Activated CD4-positive, CD25-positive, alpha-beta regulatory T cell (primary cell): ENCODE data around the gene TNK1.

Experiments used
- DNase-seq, 4 experiments: peaks; one replicate each; lab custom pipeline; 2025; lab: John Stamatoyannopoulos, UW

The TNK1 gene

GRCh38 chr17:7391307-7391706 is 10.4 kb downstream of the TNK1 start:
- DNase-seq: no peak

DNA sequence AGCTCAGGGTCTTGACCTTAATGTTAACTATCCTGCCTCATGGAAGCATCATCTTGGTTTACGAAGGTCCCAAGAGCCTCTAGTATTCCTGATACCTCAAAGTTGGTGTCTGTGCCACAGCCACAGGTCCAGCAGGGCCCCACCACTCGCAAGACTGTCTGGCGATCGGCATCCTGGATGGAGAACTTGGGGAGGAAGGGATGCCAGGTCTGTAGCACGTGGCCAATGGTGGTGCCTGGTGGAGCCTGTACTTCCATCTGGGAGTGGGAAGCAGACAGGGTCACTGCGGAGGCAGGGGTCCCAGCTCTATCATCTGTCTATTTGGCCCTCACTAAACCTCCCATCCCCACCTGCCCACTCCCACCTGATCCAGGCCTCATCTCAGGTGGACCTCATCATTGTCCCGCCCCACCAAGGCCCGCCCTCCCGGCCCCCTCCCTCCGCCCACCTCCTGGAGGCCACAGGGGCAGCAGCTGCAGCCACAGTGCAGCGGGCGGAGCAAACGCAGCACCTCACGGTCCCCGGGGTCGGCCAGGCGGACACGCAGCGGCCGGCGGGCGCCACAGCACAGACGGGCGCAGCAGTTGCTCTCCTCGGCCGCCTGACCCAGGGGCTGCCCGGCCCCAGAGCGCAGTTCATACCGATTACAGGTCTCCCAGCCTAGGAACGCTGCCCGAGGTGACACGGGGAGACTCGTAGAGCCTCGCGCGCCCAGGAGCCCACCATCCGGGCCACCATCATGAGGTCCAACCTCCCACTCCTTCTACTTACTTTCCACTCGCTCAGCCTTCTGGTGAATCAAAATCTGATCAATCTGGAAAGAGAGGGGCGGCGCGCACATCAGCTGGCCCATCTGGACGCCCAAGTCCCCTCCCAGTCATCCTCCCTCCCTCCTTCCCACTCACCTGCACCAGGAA is 12.1 kb downstream of the TNK1 start:
- no peak for DNase-seq

GRCh38 chr17:7393613-7394451 is 12.9 kb downstream of the TNK1 start:
- peak in 2 of 4 experiments; percentile 46 to 52 for DNase-seq

- peak; percentile 66 to 74 (median 70) for DNase-seq
These were observed 13.7 kb downstream of the TNK1 start, which contains the start of gene PLSCR3 for GRCh38 chr17:7394452-7395191. Gene PLSCR3 (minus strand): TSS chr17:7394525. CDS start chr17:7394110, 415 bp downstream.

DNA sequence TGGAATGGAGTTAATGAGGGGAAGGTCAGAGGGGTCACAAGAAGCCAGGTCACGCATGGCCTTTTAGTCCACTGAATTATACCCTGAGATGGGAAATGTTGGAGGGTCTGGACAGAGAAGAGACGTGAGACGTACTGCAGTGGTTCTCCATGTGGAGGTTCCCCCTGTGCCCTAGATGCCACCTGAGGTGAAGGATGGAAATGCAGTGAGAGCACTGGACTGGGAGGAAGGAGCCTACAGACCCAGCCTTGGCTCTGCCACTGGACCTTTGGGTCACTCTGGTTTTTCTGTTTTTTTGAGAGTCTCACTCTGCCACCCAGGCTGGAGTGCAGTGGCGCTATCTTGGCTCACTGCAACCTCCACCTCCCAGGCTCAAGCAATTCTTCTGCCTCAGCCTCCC is 15.3 kb downstream of the TNK1 start:
- no peak for DNase-seq

GRCh38 chr17:7398612-7399011 is 17.7 kb downstream of the TNK1 start:
- no peak for DNase-seq

- no peak for DNase-seq
These were observed 22.3 kb downstream of the TNK1 start for GRCh38 chr17:7403043-7403726.

DNA sequence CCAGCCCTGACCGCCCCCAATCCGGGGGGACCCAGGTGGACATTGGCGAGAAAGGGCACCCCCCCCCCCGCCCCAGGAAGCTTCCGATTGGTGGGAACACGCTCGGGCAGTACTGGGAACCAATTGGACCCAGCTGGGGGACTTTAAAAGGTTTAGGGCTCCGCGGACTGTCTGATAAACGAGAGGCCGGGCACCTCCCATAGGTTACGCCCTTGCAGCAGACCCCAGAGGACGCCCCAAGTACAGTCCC is 22.8 kb downstream of the TNK1 start:
- DNase-seq: no peak

GRCh38 chr17:7403977-7404736 is 23.3 kb downstream of the TNK1 start, which contains the start of gene TMEM256:
Gene TMEM256 (minus strand): TSS chr17:7404097. CDS start chr17:7404084, 13 bp downstream.
- DNase-seq: peak; percentile 87 to 92 (median 88)

- DNase-seq: peak; percentile 65 to 70 (median 68)
These were observed 24.0 kb downstream of the TNK1 start for GRCh38 chr17:7404737-7405349.

DNA sequence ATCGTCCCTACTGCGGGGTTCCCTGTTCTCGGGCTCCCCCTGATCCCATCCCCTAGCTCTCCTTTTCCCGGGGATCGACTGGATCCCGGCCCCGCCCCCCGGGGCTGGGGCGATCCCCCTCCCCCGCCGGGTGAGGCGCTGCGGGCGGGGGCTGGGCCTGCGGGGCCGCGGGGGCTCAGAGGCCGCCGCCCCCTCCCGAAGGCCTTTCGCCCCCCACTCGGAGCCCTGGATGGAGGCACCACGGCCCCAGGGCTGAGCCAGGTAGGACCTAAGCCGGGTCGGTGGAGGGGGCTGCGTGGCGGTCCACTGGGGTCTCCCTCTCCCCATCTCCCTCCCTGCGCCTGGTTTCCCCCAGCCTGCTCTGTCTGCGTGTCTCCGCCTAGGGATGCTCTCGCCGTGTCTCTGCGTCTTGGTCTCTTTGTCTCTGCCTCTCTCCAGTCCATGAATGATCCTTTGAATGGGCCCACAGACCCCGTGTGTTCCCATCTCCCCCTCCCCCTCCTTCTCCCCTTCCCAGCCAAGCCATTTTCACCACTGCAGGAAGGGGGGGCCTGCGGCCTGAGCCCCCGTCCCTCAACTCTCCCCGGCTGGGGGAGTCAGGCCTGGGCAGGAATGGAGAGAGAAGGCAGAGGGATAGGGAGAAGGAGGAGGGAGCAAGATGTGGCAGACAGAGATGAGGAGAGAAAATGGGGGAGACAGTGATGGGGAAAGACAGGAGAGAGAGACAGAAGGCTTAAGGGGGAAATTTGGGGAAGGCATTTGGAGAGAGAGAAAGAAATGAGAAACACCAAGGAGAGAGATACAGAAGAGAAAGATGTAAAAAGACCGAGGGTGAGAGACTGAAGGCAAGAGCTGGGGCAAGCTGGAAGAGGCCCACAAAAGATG is 24.7 kb downstream of the TNK1 start:
- DNase-seq: no peak

DNA sequence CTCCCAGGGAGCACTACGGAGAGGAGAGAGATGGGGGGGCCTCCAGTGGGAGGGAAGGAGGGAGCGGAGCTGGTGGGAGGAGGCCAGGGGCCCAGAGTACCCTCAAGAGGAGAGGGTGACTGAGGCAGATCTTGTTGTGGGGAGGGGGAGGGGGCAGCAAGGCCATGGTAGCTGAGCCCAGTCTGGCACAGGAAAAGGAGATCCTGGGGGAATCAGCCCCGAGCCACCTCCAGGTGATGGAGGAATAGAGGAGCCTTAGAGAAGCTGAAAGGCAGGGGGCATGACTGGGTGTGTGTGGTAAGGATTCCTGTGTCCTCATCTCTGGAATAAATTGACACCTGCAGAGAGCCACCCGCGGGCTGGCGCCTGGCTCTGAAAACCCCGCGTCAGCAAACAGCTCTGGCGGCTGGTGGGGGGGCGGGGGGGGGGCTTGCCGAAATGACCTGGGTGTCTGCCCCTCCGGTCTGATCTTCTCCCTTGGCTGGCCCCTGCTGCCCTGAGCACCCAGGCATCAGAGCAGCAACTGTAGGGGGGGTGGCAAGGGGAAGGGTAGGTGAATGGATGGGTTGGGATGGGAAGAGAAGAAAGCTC is 25.4 kb downstream of the TNK1 start:
- no peak for DNase-seq

DNA sequence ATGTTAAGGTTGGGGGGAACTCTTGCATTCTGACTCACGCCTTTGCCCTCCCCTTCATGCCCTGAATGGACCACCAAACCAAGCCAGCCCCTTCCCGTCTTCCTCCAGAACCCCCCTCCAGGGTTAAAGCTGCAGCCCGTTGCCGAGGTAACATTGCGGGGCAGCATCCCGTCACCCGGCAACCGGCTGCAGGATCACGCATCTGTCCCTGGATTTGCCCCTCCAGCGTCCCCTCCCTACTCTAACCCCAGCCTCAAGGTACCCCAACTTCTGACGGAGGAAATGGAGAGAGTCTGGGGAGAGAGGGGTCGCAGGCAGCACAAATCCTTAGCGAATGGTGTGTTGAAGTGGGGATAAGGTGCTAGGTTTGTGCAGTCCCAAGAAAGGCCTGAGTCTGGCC is 26.2 kb downstream of the TNK1 start:
- DNase-seq: no peak

GRCh38 chr17:7407485-7408251 is 26.8 kb downstream of the TNK1 start, which contains the start of gene NLGN2:
Gene NLGN2 (plus strand): TSS chr17:7407845. CDS start chr17:7408256, 411 bp downstream.
- no peak for DNase-seq

- no peak for DNase-seq
These were observed 27.4 kb downstream of the TNK1 start for GRCh38 chr17:7408252-7408727.

- no peak for DNase-seq
These were observed 28.0 kb downstream of the TNK1 start for GRCh38 chr17:7408863-7409262.

DNA sequence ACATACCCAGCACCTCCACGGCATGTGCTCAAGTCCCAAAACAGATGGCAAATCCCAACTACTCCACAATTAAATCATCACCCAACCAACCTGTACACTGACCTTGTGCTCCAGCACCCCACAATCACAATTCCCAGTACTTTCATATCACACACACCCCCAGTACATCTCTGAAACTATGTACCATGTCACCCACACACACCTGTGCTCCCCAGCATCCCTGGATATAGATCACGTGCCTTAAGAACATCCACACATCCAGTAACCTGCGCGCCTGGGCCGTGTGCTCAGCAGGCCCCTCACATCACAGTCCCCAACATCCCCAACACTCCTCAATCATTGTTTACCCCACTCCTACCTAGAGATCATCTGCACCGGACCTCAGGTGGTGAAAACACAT is 28.8 kb downstream of the TNK1 start:
- DNase-seq: no peak
